Retina (tissue), 1 donor: Measurements from ENCODE around the gene CD63.

Experiments used
- DNase-seq: peaks from one replicate; pipeline ENCODE4 v3.0.0-alpha.2; 2016

CD63 gene

GRCh38 chr12:55720071-55720564 lies 8.7 kb downstream of the CD63 start, which contains the start of gene RDH5:
TSS of gene RDH5 (plus strand) at chr12:55720393. CDS start at chr12:55721185, 792 bp downstream.
- no peak for DNase-seq

- DNase-seq, result no peak
These were observed 9.4 kb downstream of the CD63 start for GRCh38 chr12:55719371-55719770.

GRCh38 chr12:55718624-55719275 lies 10.1 kb downstream of the CD63 start:
- no peak for DNase-seq

GRCh38 chr12:55718015-55718414 lies 10.8 kb downstream of the CD63 start:
- DNase-seq, result no peak

- DNase-seq, result no peak
These were observed 11.5 kb downstream of the CD63 start for GRCh38 chr12:55717011-55718007.

GRCh38 chr12:55716582-55716957 lies 12.2 kb downstream of the CD63 start:
- no peak for DNase-seq

- DNase-seq, result peak; percentile 97
These were observed 12.8 kb downstream of the CD63 start, which contains the start of gene BLOC1S1 for GRCh38 chr12:55715833-55716581. TSS of gene BLOC1S1 (plus strand) at chr12:55716046. CDS start at chr12:55716052, 6 bp downstream.

GRCh38 chr12:55715169-55715764 lies 13.5 kb downstream of the CD63 start:
- DNase-seq, result no peak

GRCh38 chr12:55713721-55714120 lies 15.1 kb downstream of the CD63 start:
- no peak for DNase-seq

GRCh38 chr12:55712700-55713415 lies 16.0 kb downstream of the CD63 start:
- no peak for DNase-seq

- DNase-seq, result no peak
These were observed 16.8 kb downstream of the CD63 start for GRCh38 chr12:55711786-55712553.

- DNase-seq, result no peak
These were observed 20.0 kb downstream of the CD63 start for GRCh38 chr12:55708695-55709233.

- peak; percentile 77 for DNase-seq
These were observed 20.7 kb downstream of the CD63 start, which contains the start of gene ITGA7 for GRCh38 chr12:55707841-55708694. TSS of gene ITGA7 (minus strand) at chr12:55707904. CDS start at chr12:55707682, 222 bp downstream.

GRCh38 chr12:55707219-55707671 lies 21.6 kb downstream of the CD63 start:
- DNase-seq, result no peak

- no peak for DNase-seq
These were observed 22.1 kb downstream of the CD63 start for GRCh38 chr12:55706568-55707218.

- no peak for DNase-seq
These were observed 22.9 kb downstream of the CD63 start for GRCh38 chr12:55705782-55706402.

- peak; percentile 37 for DNase-seq
These were observed 23.7 kb downstream of the CD63 start for GRCh38 chr12:55704824-55705718.
